ENCODE measurements around the gene EFNA2.

- TF ChIP-seq CTCF (IDR thresholded peaks at IDR 0.05) = peak in 1 of 3 experiments; percentile 22
- peak; percentile 92 to 98 for TF ChIP-seq POLR2AphosphoS5 (IDR thresholded peaks at IDR 0.05)
- TF ChIP-seq EP300 (IDR thresholded peaks at IDR 0.05) = no peak
- TF ChIP-seq POLR2A (IDR thresholded peaks at IDR 0.05; ENCODE audit: low read depth) = peak; percentile 18
Observed at GRCh38 chr19:1241417-1242095, 44.1 kb upstream of the EFNA2 start, which contains the start of gene ATP5F1D.
